ENCODE results near the gene GPR137. TPM values are rescaled to one million over a fixed set of nuclear protein-coding genes. Genes with fewer than 3 reads are reported as not detected.

GPR137 gene
- total and polyA plus RNA-seq, 9 of the 15 experiments (the other 6 are each of a cell fraction or from before 2014, with no cell fraction given) = 0.32 to 26.7 (median 10.7) TPM

GRCh38 chr11:64249563-64250414, 35.9 kb upstream of the GPR137 start (continued):
- TF ChIP-seq HDAC1 (IDR thresholded peaks at IDR 0.05) = peak; percentile 37 to 74; a peak in 2 of 4 replicates
- peak; percentile 97 for TF ChIP-seq ZFP36 (IDR thresholded peaks at IDR 0.05; ENCODE audit: low read depth, low read length, partially characterized antibody)
- TF ChIP-seq TAL1 (IDR thresholded peaks at IDR 0.05) = no peak
- no peak for TF ChIP-seq MEF2D (tag; conservative IDR thresholded peaks at IDR 0.05; ENCODE audit: low read depth)
- no peak for TF ChIP-seq USF1 (CRISPR knock-in tag; IDR thresholded peaks at IDR 0.05)
- TF ChIP-seq, protein P1, sequence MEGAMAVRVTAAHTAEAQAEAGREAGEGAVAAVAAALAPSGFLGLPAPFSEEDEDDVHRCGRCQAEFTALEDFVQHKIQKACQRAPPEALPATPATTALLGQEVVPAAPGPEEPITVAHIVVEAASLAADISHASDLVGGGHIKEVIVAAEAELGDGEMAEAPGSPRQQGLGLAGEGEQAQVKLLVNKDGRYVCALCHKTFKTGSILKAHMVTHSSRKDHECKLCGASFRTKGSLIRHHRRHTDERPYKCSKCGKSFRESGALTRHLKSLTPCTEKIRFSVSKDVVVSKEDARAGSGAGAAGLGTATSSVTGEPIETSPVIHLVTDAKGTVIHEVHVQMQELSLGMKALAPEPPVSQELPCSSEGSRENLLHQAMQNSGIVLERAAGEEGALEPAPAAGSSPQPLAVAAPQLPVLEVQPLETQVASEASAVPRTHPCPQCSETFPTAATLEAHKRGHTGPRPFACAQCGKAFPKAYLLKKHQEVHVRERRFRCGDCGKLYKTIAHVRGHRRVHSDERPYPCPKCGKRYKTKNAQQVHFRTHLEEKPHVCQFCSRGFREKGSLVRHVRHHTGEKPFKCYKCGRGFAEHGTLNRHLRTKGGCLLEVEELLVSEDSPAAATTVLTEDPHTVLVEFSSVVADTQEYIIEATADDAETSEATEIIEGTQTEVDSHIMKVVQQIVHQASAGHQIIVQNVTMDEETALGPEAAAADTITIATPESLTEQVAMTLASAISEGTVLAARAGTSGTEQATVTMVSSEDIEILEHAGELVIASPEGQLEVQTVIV (CRISPR knock-in tag; IDR thresholded peaks at IDR 0.05; ENCODE audit: borderline replicate concordance) = no peak
- TF ChIP-seq CBX1 (IDR thresholded peaks at IDR 0.05; ENCODE audit: low read depth) = peak; percentile 78; the same call in 1 of the 2 replicates
- no peak for TF ChIP-seq SUPT5H (IDR thresholded peaks at IDR 0.05)
- TF ChIP-seq MTA2 (IDR thresholded peaks at IDR 0.05; ENCODE audit: low read depth) = no peak
- no peak for TF ChIP-seq SMARCC2 (IDR thresholded peaks at IDR 0.05; ENCODE audit: low read depth)
- no peak for TF ChIP-seq TRIM28 (IDR thresholded peaks at IDR 0.05)
- no peak for TF ChIP-seq HNRNPLL (IDR thresholded peaks at IDR 0.05; ENCODE audit: low read depth, low read length, poor library complexity, severe bottlenecking)
- no peak for TF ChIP-seq ZNF124 (CRISPR knock-in tag; IDR thresholded peaks at IDR 0.05)
- TF ChIP-seq ZNF263 (CRISPR knock-in tag; IDR thresholded peaks at IDR 0.05; ENCODE audit: borderline replicate concordance) = no peak
- TF ChIP-seq RERE (CRISPR knock-in tag; IDR thresholded peaks at IDR 0.05; ENCODE audit: borderline replicate concordance) = no peak
- TF ChIP-seq GABPA (tag; conservative IDR thresholded peaks at IDR 0.05; ENCODE audit: low read depth) = no peak
- TF ChIP-seq TEAD2 (tag; IDR thresholded peaks at IDR 0.05) = no peak
- TF ChIP-seq TBP (optimal IDR thresholded peaks at IDR 0.05; ENCODE audit: low read depth, low read length) = no peak
